GM19035 (cell line): Measurements from ENCODE around the gene C3orf33.

Experiments used
- ATAC-seq: cut with Tn5 transposase; IDR thresholded peaks from one replicate; pipeline ENCODE4 v1.9.1; 2021; ENCODE audit not compliant: unreplicated experiment

C3orf33 gene

GRCh38 chr3:155790272-155790925 lies 15.7 kb downstream of the C3orf33 start:
- no peak for ATAC-seq

GRCh38 chr3:155785662-155786295 lies 20.3 kb downstream of the C3orf33 start:
- no peak for ATAC-seq

GRCh38 chr3:155782390-155782953 lies 23.6 kb downstream of the C3orf33 start:
- ATAC-seq = no peak

- ATAC-seq = no peak
Measured at GRCh38 chr3:155780291-155780690, 25.8 kb downstream of the C3orf33 start.

GRCh38 chr3:155778462-155778861 lies 27.6 kb downstream of the C3orf33 start:
- no peak for ATAC-seq

GRCh38 chr3:155772801-155773200 lies 33.3 kb downstream of the C3orf33 start:
- ATAC-seq = no peak

GRCh38 chr3:155771126-155771525 lies 35.0 kb downstream of the C3orf33 start:
- ATAC-seq = no peak

GRCh38 chr3:155766206-155766605 lies 39.9 kb downstream of the C3orf33 start:
- no peak for ATAC-seq

GRCh38 chr3:155763870-155764463 lies 42.1 kb downstream of the C3orf33 start:
- ATAC-seq = no peak

- no peak for ATAC-seq
Measured at GRCh38 chr3:155760653-155761052, 45.4 kb downstream of the C3orf33 start.

GRCh38 chr3:155757577-155757976 lies 48.5 kb downstream of the C3orf33 start:
- no peak for ATAC-seq

- ATAC-seq = no peak
Measured at GRCh38 chr3:155753038-155753639, 52.9 kb downstream of the C3orf33 start.

- ATAC-seq = no peak
Measured at GRCh38 chr3:155748611-155749365, 57.3 kb downstream of the C3orf33 start.

GRCh38 chr3:155747946-155748290 lies 58.2 kb downstream of the C3orf33 start:
- ATAC-seq = no peak

GRCh38 chr3:155747286-155747945 lies 58.7 kb downstream of the C3orf33 start:
- ATAC-seq = no peak

- no peak for ATAC-seq
Measured at GRCh38 chr3:155746703-155747102, 59.4 kb downstream of the C3orf33 start.

GRCh38 chr3:155745795-155746550 lies 60.1 kb downstream of the C3orf33 start:
- ATAC-seq = no peak

- peak; percentile 71 for ATAC-seq
Measured at GRCh38 chr3:155744626-155745324, 61.3 kb downstream of the C3orf33 start, which contains the start of gene PLCH1. TSS of gene PLCH1 (minus strand) at chr3:155745071. CDS start at chr3:155704224, 40,847 bp downstream.

- ATAC-seq = peak; percentile 42
Measured at GRCh38 chr3:155744010-155744625, 62.0 kb downstream of the C3orf33 start.
